ENCODE data around the gene OMA1. TPM values are rescaled to one million over a fixed set of nuclear protein-coding genes. Genes with fewer than 3 reads are reported as not detected.
A peak's percentile ranks its signal among the peaks of the same experiment; 100 is the strongest.

The OMA1 gene
- total RNA-seq, 4 donors from 2014 or later: 50.6 to 67.6 (median 58.5) TPM

- no peak overlapping the region for H3K27ac ChIP-seq
- intact Hi-C loops (cut with DNase I): no loop called here
- H3K27me3 ChIP-seq: no peaks in the 10 kb centered on the region
- H3K4me3 ChIP-seq (replicated peaks in 1 of 3): no peak overlapping the region
- no peaks in the 10 kb centered on the region for H3K36me3 ChIP-seq
- no peak for DNase-seq
- TF ChIP-seq POLR2A (IDR thresholded peaks at IDR 0.05) (no peak), CTCF (IDR thresholded peaks at IDR 0.05) (no peak)
- peaks cover 20 to 39% of the 10 kb centered on the region in 2 donors for H3K4me1 ChIP-seq
- no peaks in the 10 kb centered on the region for H3K9me3 ChIP-seq
- 86 to 98% methylated on average over 2 of the region's 2 CpGs for WGBS, 2 donors
Measured at GRCh38 chr1:58574816-58575215, 28.3 kb upstream of the OMA1 start.

- no peaks in the 10 kb centered on the region for H3K27me3 ChIP-seq
- H3K4me3 ChIP-seq (replicated peaks in 1 of 3): no peak overlapping the region
- DNase-seq: peak; percentile 39 to 49
- 42 to 54% methylated on average over 3 to 4 of the region's 4 CpGs for WGBS, 2 donors
- peak overlapping the region; percentile 47 to 80 (median 64) for H3K27ac ChIP-seq
- TF ChIP-seq CTCF (IDR thresholded peaks at IDR 0.05): no peak
- no peak for TF ChIP-seq POLR2A (IDR thresholded peaks at IDR 0.05)
- H3K9me3 ChIP-seq: no peaks in the 10 kb centered on the region
- no peaks in the 10 kb centered on the region for H3K36me3 ChIP-seq
- H3K4me1 ChIP-seq: peaks cover 20 to 39% of the 10 kb centered on the region in 2 donors
- intact Hi-C loops (cut with DNase I): no loop called here
Measured at GRCh38 chr1:58573705-58574591, 27.4 kb upstream of the OMA1 start.

GRCh38 chr1:58573138-58573537 lies 26.6 kb upstream of the OMA1 start:
- H3K9me3 ChIP-seq: no peaks in the 10 kb centered on the region
- H3K4me3 ChIP-seq (replicated peaks in 1 of 3): no peak overlapping the region
- no peaks in the 10 kb centered on the region for H3K27me3 ChIP-seq
- TF ChIP-seq POLR2A (IDR thresholded peaks at IDR 0.05) (no peak), CTCF (IDR thresholded peaks at IDR 0.05) (no peak)
- H3K27ac ChIP-seq: peak overlapping the region; percentile 47 to 80 (median 64)
- no peaks in the 10 kb centered on the region for H3K36me3 ChIP-seq
- DNase-seq: no peak
- WGBS, 2 donors: 68 to 79% methylated on average over 2 of the region's 2 CpGs
- peaks cover 20 to 39% of the 10 kb centered on the region in 2 donors for H3K4me1 ChIP-seq
- intact Hi-C loops (cut with DNase I): no loop called here

- no peak overlapping the region for H3K4me3 ChIP-seq (replicated peaks in 1 of 3)
- H3K27me3 ChIP-seq: no peaks in the 10 kb centered on the region
- peak; percentile 73 to 78 for DNase-seq
- H3K27ac ChIP-seq: peak overlapping the region; percentile 47 to 80 (median 64)
- no peak for TF ChIP-seq CTCF (IDR thresholded peaks at IDR 0.05)
- no peak for TF ChIP-seq POLR2A (IDR thresholded peaks at IDR 0.05)
- intact Hi-C loops (cut with DNase I): no loop called here
- H3K36me3 ChIP-seq: no peaks in the 10 kb centered on the region
- H3K4me1 ChIP-seq: peaks cover 20 to 39% of the 10 kb centered on the region in 2 donors
- WGBS, 2 donors: 31 to 38% methylated on average over 2 of the region's 2 CpGs
- H3K9me3 ChIP-seq: no peaks in the 10 kb centered on the region
Measured at GRCh38 chr1:58572690-58573089, 26.2 kb upstream of the OMA1 start.

- no peak for DNase-seq
- H3K4me3 ChIP-seq (replicated peaks in 1 of 3): no peak overlapping the region
- H3K27me3 ChIP-seq: no peaks in the 10 kb centered on the region
- intact Hi-C loops (cut with DNase I): no loop called here
- H3K27ac ChIP-seq: no peak overlapping the region
- peaks cover 20 to 33% of the 10 kb centered on the region in 2 donors for H3K4me1 ChIP-seq
- no peaks in the 10 kb centered on the region for H3K9me3 ChIP-seq
- TF ChIP-seq POLR2A (IDR thresholded peaks at IDR 0.05): no peak
- TF ChIP-seq CTCF (IDR thresholded peaks at IDR 0.05): no peak
- H3K36me3 ChIP-seq: no peaks in the 10 kb centered on the region
Measured at GRCh38 chr1:58571616-58572015, 25.1 kb upstream of the OMA1 start.

Data from thyroid gland (tissue), 4 donors.